Tibial nerve (tissue), 4 donors: Measurements from ENCODE around the gene CLMP. TPM values are rescaled to one million over a fixed set of nuclear protein-coding genes. Genes with fewer than 3 reads are reported as not detected.
"Not testable (repeated sequence)": the region's sequence is repeated elsewhere in the genome, so short reads cannot be mapped to it uniquely, and the experiment has no call there.

ENCODE experiments used
- DNase-seq, 2 donors: peaks; one replicate each; pipeline ENCODE4 v3.0.0-alpha.2; 2019; ENCODE audit warnings: low spot score in 2 of 2
- H3K27ac ChIP-seq, 4 donors: fragments of 200-600 bp; sonication (generic) in 3 of 4; one replicate each; pipeline ENCODE4 v1.5.1; 2017 to 2019; ENCODE audit warnings: mild to moderate bottlenecking in 1 of 4
- H3K27me3 ChIP-seq, 2 donors: fragments of 200-600 bp; sonication (generic) in 1 of 2; one replicate each; pipeline versions ENCODE4 v1.5.1 to v1.6.0; 2017 to 2019
- H3K36me3 ChIP-seq, 3 donors: fragments of 200-600 bp; sonication (generic); one replicate each; pipeline ENCODE4 v1.5.1; 2018 to 2019
- H3K4me1 ChIP-seq, 4 donors: fragments of 200-600 bp; sonication (generic) in 3 of 4; one replicate each; pipeline ENCODE4 v1.5.1; 2017 to 2019
- H3K4me3 ChIP-seq, 4 donors: fragments of 200-600 bp; sonication (generic) in 3 of 4; one replicate each; pipeline ENCODE4 v1.5.1; 2017 to 2019; ENCODE audit warnings: mild to moderate bottlenecking in 1 of 4, moderate library complexity in 1 of 4
- H3K9me3 ChIP-seq, 4 donors: fragments of 200-600 bp; sonication (generic) in 3 of 4; one replicate each; pipeline ENCODE4 v1.5.1; 2017 to 2019
- CTCF ChIP-seq, 5 experiments: fragments of 200-600 bp in 3 of 5; fragments of 450-650 bp in 2 of 5; sonication (generic) in 3 of 5; IDR thresholded peaks; one replicate each; pipeline ENCODE4 v1.5.1; 2016 to 2019; ENCODE audit warnings: antibody characterized with exemption in 5 of 5, mild to moderate bottlenecking in 3 of 5, moderate library complexity in 2 of 5
- EP300 ChIP-seq, 2 donors: sonication (generic); formaldehyde crosslinking; IDR thresholded peaks; one replicate each; pipeline ENCODE4 v1.6.1; 2017; ENCODE audit warnings: antibody characterized with exemption in 2 of 2, mild to moderate bottlenecking in 1 of 2
- POLR2A ChIP-seq, 2 donors: fragments of 450-650 bp; IDR thresholded peaks; one replicate each; pipeline ENCODE4 v1.6.1; 2017; ENCODE audit warnings: antibody characterized with exemption in 2 of 2, mild to moderate bottlenecking in 2 of 2, moderate library complexity in 2 of 2
- WGBS, 2 donors: methylation state at CpG; one replicate each; pipeline ENCODE4 v1.1.5; 2018; 5-methylcytosine and 5-hydroxymethylcytosine counted together
- total RNA-seq, 4 donors: library from RNA; depleted of rRNA; stranded (reverse); fragments of >200 nt; gene quantifications; one replicate each; pipeline ENCODE4 v1.1.0, GENCODE V29; 2016

Gene CLMP
- total RNA-seq, 4 donors from 2014 or later: 82.5 to 98.6 (median 89.7) TPM

GRCh38 chr11:123212406-123212805, 17.4 kb upstream of the CLMP start:
- TF ChIP-seq POLR2A (IDR thresholded peaks at IDR 0.05) (no peak), EP300 (IDR thresholded peaks at IDR 0.05) (no peak), CTCF (IDR thresholded peaks at IDR 0.05) (no peak)
- peaks cover 0 to 5% (median 0%) of the 10 kb centered on the region in 4 donors for H3K4me1 ChIP-seq

GRCh38 chr11:123211981-123212380, 16.9 kb upstream of the CLMP start:
- no peaks in the 10 kb centered on the region for H3K9me3 ChIP-seq
- TF ChIP-seq EP300 (IDR thresholded peaks at IDR 0.05) (no peak), POLR2A (IDR thresholded peaks at IDR 0.05) (no peak), CTCF (IDR thresholded peaks at IDR 0.05) (no peak)
- H3K4me1 ChIP-seq: peaks cover 0 to 9% (median 0%) of the 10 kb centered on the region in 4 donors
- WGBS, 2 donors: 40 to 53% methylated on average over 8 of the region's 8 CpGs
- H3K27ac ChIP-seq: no peak overlapping the region
- peaks cover 0 to 34% of the 10 kb centered on the region in 2 donors for H3K27me3 ChIP-seq
- no peak for DNase-seq
- H3K36me3 ChIP-seq: no peaks in the 10 kb centered on the region
- no peak overlapping the region for H3K4me3 ChIP-seq

More at GRCh38 chr11:123212406-123212805, 17.4 kb upstream of the CLMP start:
- H3K27me3 ChIP-seq: peaks cover 0 to 34% of the 10 kb centered on the region in 2 donors
- no peaks in the 10 kb centered on the region for H3K9me3 ChIP-seq
- H3K27ac ChIP-seq: no peak overlapping the region
- H3K4me3 ChIP-seq: no peak overlapping the region
- H3K36me3 ChIP-seq: no peaks in the 10 kb centered on the region
- DNase-seq: no peak
- 19 to 32% methylated on average over 1 of the region's 1 CpG for WGBS, 2 donors

- H3K27me3 ChIP-seq: peaks cover 0 to 34% of the 10 kb centered on the region in 2 donors
- TF ChIP-seq POLR2A (IDR thresholded peaks at IDR 0.05) (no peak), EP300 (IDR thresholded peaks at IDR 0.05) (no peak)
- H3K4me1 ChIP-seq: peaks cover 0 to 15% (median 0%) of the 10 kb centered on the region in 4 donors
- WGBS, 2 donors: 29 to 37% methylated on average over 11 of the region's 11 CpGs
- no peak for DNase-seq
- H3K9me3 ChIP-seq: no peaks in the 10 kb centered on the region
- no peak overlapping the region for H3K4me3 ChIP-seq
- H3K27ac ChIP-seq: no peak overlapping the region
- no peaks in the 10 kb centered on the region for H3K36me3 ChIP-seq
Observed at GRCh38 chr11:123211149-123211852, 16.3 kb upstream of the CLMP start.

- no peak overlapping the region for H3K4me3 ChIP-seq
- no peaks in the 10 kb centered on the region for H3K9me3 ChIP-seq
- peaks cover 0 to 19% (median 0%) of the 10 kb centered on the region in 4 donors for H3K4me1 ChIP-seq
- TF ChIP-seq EP300 (IDR thresholded peaks at IDR 0.05) (no peak), POLR2A (IDR thresholded peaks at IDR 0.05) (no peak), CTCF (IDR thresholded peaks at IDR 0.05) (no peak)
- 71 to 82% methylated on average over 4 of the region's 4 CpGs for WGBS, 2 donors
- no peak overlapping the region for H3K27ac ChIP-seq
- H3K27me3 ChIP-seq: peaks cover 0 to 27% of the 10 kb centered on the region in 2 donors
- no peaks in the 10 kb centered on the region for H3K36me3 ChIP-seq
- DNase-seq: no peak
Observed at GRCh38 chr11:123209591-123209990, 14.5 kb upstream of the CLMP start.

- TF ChIP-seq POLR2A (IDR thresholded peaks at IDR 0.05) (no peak), CTCF (IDR thresholded peaks at IDR 0.05) (no peak), EP300 (IDR thresholded peaks at IDR 0.05) (no peak)
- Histone ChIP-seq H3K27ac (peak overlapping the region; percentile 2 to 68 (median 38)), H3K9me3 (no peaks in the 10 kb centered on the region), H3K4me3 (no peak overlapping the region), H3K27me3 (peaks cover 0 to 22% of the 10 kb centered on the region in 2 donors), H3K4me1 (peaks cover 0 to 30% (median 0%) of the 10 kb centered on the region in 4 donors), H3K36me3 (no peaks in the 10 kb centered on the region)
- 49 to 52% methylated on average over 7 to 10 of the region's 10 CpGs for WGBS, 2 donors
- no peak for DNase-seq
Observed at GRCh38 chr11:123206791-123207434, 11.9 kb upstream of the CLMP start.

- H3K9me3 ChIP-seq, H3K4me3 ChIP-seq, DNase-seq, H3K36me3 ChIP-seq: not testable (repeated sequence)
- 82 to 83% methylated on average over 7 of the region's 7 CpGs for WGBS, 2 donors
- peak overlapping the region in 2 of 4 donors; percentile 3 to 68 for H3K27ac ChIP-seq
- H3K4me1 ChIP-seq: peaks cover 0 to 30% (median 0%) of the 10 kb centered on the region in 4 donors
- H3K27me3 ChIP-seq: peaks cover 0 to 15% of the 10 kb centered on the region in 2 donors
Observed at GRCh38 chr11:123206055-123206454, 11.0 kb upstream of the CLMP start.
